HepG2 (cell line): Measurements from ENCODE around the gene DSTYK.

Source experiments
- ADNP ChIP-seq: sonication (generic); formaldehyde crosslinking; IDR thresholded peaks from 2 replicates; pipeline ENCODE4 v1.4.0; 2020; ENCODE audit warnings: missing genetic modification reagents
- CTCF ChIP-seq: sonication (generic); formaldehyde crosslinking; IDR thresholded peaks from 2 replicates; pipeline ENCODE4 v1.5.0; 2020; ENCODE audit warnings: mild to moderate bottlenecking, missing genetic modification reagents, moderate library complexity
- MBD4 ChIP-seq: IDR thresholded peaks from 2 replicates; pipeline ENCODE4 v1.6.1; 2012; ENCODE audit warnings: low read length, inconsistent platforms, borderline replicate concordance
- POLR2A ChIP-seq, 2 experiments: IDR thresholded peaks; 2 replicates each; pipeline ENCODE4 v1.6.1; 2011; ENCODE audit warnings: low read depth in 2 of 2, low read length in 2 of 2, mild to moderate bottlenecking in 1 of 2, moderate library complexity in 1 of 2; ENCODE audit not compliant: insufficient read depth in 1 of 2
- PRDM10 ChIP-seq: sonication (generic); formaldehyde crosslinking; IDR thresholded peaks from 2 replicates; pipeline ENCODE4 v1.4.0; 2020; ENCODE audit warnings: low read depth, missing genetic modification reagents
- SALL1 ChIP-seq: sonication (generic); formaldehyde crosslinking; IDR thresholded peaks from 2 replicates; pipeline ENCODE4 v1.8.0; 2022; ENCODE audit warnings: mild to moderate bottlenecking, missing genetic modification reagents
- ZNF12 ChIP-seq: sonication (generic); formaldehyde crosslinking; IDR thresholded peaks from 2 replicates; pipeline ENCODE4 v1.5.0; 2020; ENCODE audit warnings: missing genetic modification reagents
- ZNF282 ChIP-seq: fragments of 450-650 bp; IDR thresholded peaks from 2 replicates; pipeline ENCODE4 v1.6.1; 2018; ENCODE audit not compliant: partially characterized antibody
- ZNF639 ChIP-seq: conservative IDR thresholded peaks from 2 replicates; pipeline ENCODE4 v1.6.1; 2018; ENCODE audit warnings: missing genetic modification reagents

- TF ChIP-seq SALL1 (no peak), POLR2A (IDR thresholded peaks at IDR 0.05; ENCODE audit: insufficient read depth in 1 of 2, low read depth in 2 of 2, low read length in 2 of 2) (no peak), ZNF639 (CRISPR knock-in tag) (no peak), MBD4 (no peak), CTCF (CRISPR knock-in tag) (no peak), ZNF282 (no peak), PRDM10 (no peak), ZNF12 (no peak), ADNP (CRISPR knock-in tag) (no peak)
Measured at GRCh38 chr1:205133287-205133686, 78.2 kb downstream of the DSTYK start.
